GM12874 (cell line): Measurements from ENCODE around the gene TLCD4.

Experiments used
- CTCF ChIP-seq: IDR thresholded peaks from 2 replicates; pipeline ENCODE4 v1.5.1; 2011; ENCODE audit warnings: low read depth, mild to moderate bottlenecking, control low read depth, low read length, moderate library complexity; ENCODE audit not compliant: insufficient read depth

The TLCD4 gene

GRCh38 chr1:95154096-95154495 lies 36.9 kb downstream of the TLCD4 start:
- TF ChIP-seq CTCF = no peak
